CD4-positive, CD25-positive, alpha-beta regulatory T cell (primary cell): ENCODE data around the gene FTMT. TPM values are rescaled to one million over a fixed set of nuclear protein-coding genes. Genes with fewer than 3 reads are reported as not detected.

Experiments
- ATAC-seq, 2 donors: fragments of 150-1000 bp; cut with Tn5 transposase; one replicate each; pipeline ENCODE4 v1.10.0; 2021; ENCODE audit warnings: low read depth in 2 of 2, moderate number of reproducible peaks in 2 of 2, moderate library complexity in 1 of 2
- DNase-seq, 3 donors: peaks; one replicate each; pipeline versions ENCODE4 v3.0.0 to v3.0.0-alpha.2; 2012 to 2022; ENCODE audit warnings: mixed read lengths in 1 of 3
- H3K27ac ChIP-seq: one replicate; pipeline ENCODE4 v1.7.0; 2013; ENCODE audit warnings: mild to moderate bottlenecking, low read length; ENCODE audit not compliant: insufficient read depth, poor library complexity, severe bottlenecking
- H3K27me3 ChIP-seq: one replicate; pipeline ENCODE4 v1.7.0; 2013; ENCODE audit warnings: low read length; ENCODE audit not compliant: control insufficient read depth, insufficient read depth
- H3K36me3 ChIP-seq: one replicate; pipeline ENCODE4 v1.7.0; 2013; ENCODE audit warnings: mild to moderate bottlenecking, low read length, moderate library complexity; ENCODE audit not compliant: control insufficient read depth, insufficient read depth
- H3K4me1 ChIP-seq: 2 replicates; pipeline ENCODE4 v1.7.0; 2013; ENCODE audit warnings: mild to moderate bottlenecking, low read length; ENCODE audit not compliant: insufficient read depth, control insufficient read depth, poor library complexity, severe bottlenecking
- H3K4me3 ChIP-seq: one replicate; pipeline ENCODE4 v1.7.0; 2013; ENCODE audit warnings: low read depth, mild to moderate bottlenecking, low read length, moderate library complexity
- H3K9me3 ChIP-seq, 2 experiments: 1 replicate in 1 of 2; 2 replicates in 1 of 2; pipeline ENCODE4 v1.7.0; 2013; ENCODE audit warnings: low read length in 2 of 2, mild to moderate bottlenecking in 1 of 2, moderate library complexity in 1 of 2; ENCODE audit not compliant: control insufficient read depth in 2 of 2
- H3K27ac Mint-ChIP-seq, 3 donors: one replicate each; pipeline ENCODE4 v1.8.0; 2020 to 2022; ENCODE audit warnings: mild to moderate bottlenecking in 3 of 3, mixed read lengths in 3 of 3, moderate library complexity in 2 of 3
- H3K27me3 Mint-ChIP-seq: one replicate; pipeline ENCODE4 v1.8.0; 2022; ENCODE audit warnings: mild to moderate bottlenecking, mixed read lengths
- H3K36me3 Mint-ChIP-seq: one replicate; pipeline ENCODE4 v1.8.0; 2020; ENCODE audit warnings: mixed read lengths
- H3K4me1 Mint-ChIP-seq, 4 donors: one replicate each; pipeline ENCODE4 v1.8.0; 2020 to 2022; ENCODE audit warnings: mixed read lengths in 4 of 4, mild to moderate bottlenecking in 1 of 4
- H3K4me3 Mint-ChIP-seq, 4 donors: one replicate each; pipeline ENCODE4 v1.8.0; 2020 to 2022; ENCODE audit warnings: mild to moderate bottlenecking in 4 of 4, mixed read lengths in 4 of 4, moderate library complexity in 3 of 4
- H3K9me3 Mint-ChIP-seq, 7 donors: one replicate each; pipeline ENCODE4 v1.8.0; 2020 to 2022; ENCODE audit warnings: mixed read lengths in 7 of 7, mild to moderate bottlenecking in 3 of 7, moderate library complexity in 2 of 7
- polyA plus RNA-seq, 4 donors: library from polyadenylated mRNA; unstranded; fragments of 300-500 nt; fragmentation: Illumina TruSeq; gene quantifications; one replicate each; pipeline ENCODE4 v1.2.3, GENCODE V29; 2021
- total RNA-seq: library from RNA; stranded (reverse); gene quantifications from one replicate; pipeline ENCODE4 v1.2.3, GENCODE V29; 2022

FTMT gene
- total and polyA plus RNA-seq, 5 donors from 2014 or later = not detected

DNA sequence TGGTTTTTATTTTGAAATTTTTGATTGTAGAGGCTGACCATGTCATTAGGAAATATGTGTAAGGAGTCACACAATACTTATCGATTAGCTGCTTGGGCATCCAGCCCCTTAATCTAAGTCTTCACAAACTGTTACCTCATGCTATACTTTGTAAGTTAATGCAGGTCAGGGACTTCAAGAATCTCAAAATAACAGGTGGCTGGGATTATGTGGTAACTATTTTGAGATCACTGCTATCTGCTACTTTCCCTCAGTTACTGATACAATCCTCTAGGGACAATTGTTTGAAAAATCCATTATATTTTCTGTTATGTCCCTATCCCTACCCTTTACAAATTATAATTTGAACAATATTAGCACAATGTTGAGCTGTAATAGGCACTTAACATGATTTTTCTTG, 21.7 kb downstream of the FTMT start:
- Histone ChIP-seq H3K27me3 (no peaks in the 10 kb centered on the region), H3K4me1 (no peaks in the 10 kb centered on the region), H3K36me3 (no peaks in the 10 kb centered on the region), H3K27ac (no peak overlapping the region), H3K4me3 (no peak overlapping the region), H3K9me3 (no peaks in the 10 kb centered on the region)
- Mint-ChIP-seq H3K4me1 (no peaks in the 10 kb centered on the region), H3K9me3 (peaks cover 0 to 3% (median 0%) of the 10 kb centered on the region in 7 donors), H3K27me3 (no peaks in the 10 kb centered on the region), H3K36me3 (no peaks in the 10 kb centered on the region), H3K27ac (no peak overlapping the region), H3K4me3 (no peak overlapping the region)
- ATAC-seq = no peak
- DNase-seq = no peak

DNA sequence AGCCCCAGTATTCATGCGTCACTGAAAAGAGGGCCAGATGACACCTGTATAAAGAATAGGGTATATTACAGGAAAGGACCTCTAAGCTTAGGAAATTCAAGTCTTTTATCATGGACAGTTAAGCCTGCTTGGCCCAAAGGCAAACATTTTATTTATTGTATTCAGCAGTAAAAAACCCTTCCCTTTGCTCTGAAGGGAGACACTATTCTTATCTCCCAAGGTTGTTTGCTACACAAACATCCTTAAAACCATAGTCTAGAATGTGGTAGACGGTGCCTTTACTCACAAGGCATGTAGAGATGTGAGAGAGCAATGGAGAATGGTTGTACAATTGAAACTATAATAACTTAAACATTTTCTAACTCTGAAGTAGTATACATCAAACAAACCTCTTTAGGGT, 33.9 kb downstream of the FTMT start:
- Mint-ChIP-seq H3K27me3 (no peaks in the 10 kb centered on the region), H3K4me3 (no peak overlapping the region), H3K36me3 (no peaks in the 10 kb centered on the region), H3K4me1 (no peaks in the 10 kb centered on the region), H3K9me3 (peaks cover 0 to 4% (median 0%) of the 10 kb centered on the region in 7 donors), H3K27ac (no peak overlapping the region)
- no peak for DNase-seq
- Histone ChIP-seq H3K9me3 (no peaks in the 10 kb centered on the region), H3K27ac (no peak overlapping the region), H3K27me3 (no peaks in the 10 kb centered on the region), H3K4me3 (no peak overlapping the region), H3K36me3 (no peaks in the 10 kb centered on the region), H3K4me1 (no peaks in the 10 kb centered on the region)
- no peak for ATAC-seq

DNA sequence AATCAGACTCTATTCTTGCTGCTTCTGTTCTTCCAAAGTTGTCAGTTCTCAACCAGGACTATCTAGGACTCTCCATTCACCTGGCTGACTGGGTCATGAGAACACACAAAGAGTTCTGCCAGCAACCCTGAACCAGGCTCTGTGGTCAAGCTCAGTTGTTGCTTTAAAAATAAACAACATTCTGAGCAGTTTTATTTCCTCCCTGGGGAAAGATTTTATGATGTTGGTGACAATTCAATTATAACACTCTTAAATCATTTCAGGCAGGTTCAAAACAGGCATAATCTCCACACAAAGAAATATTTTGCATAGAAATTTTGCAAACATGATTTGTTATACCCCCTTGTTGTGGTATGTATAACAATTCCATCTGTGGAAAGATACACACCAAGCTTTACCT, 36.0 kb downstream of the FTMT start:
- H3K27me3 Mint-ChIP-seq = no peaks in the 10 kb centered on the region
- peaks cover 0 to 4% (median 0%) of the 10 kb centered on the region in 7 donors for H3K9me3 Mint-ChIP-seq
- H3K4me1 Mint-ChIP-seq = no peaks in the 10 kb centered on the region
- no peaks in the 10 kb centered on the region for H3K27me3 ChIP-seq
- DNase-seq (no peak), ATAC-seq (no peak)
- H3K36me3 Mint-ChIP-seq = no peaks in the 10 kb centered on the region
- no peaks in the 10 kb centered on the region for H3K4me1 ChIP-seq
- no peaks in the 10 kb centered on the region for H3K36me3 ChIP-seq
- no peak overlapping the region for H3K27ac ChIP-seq
- H3K4me3 ChIP-seq = no peak overlapping the region
- H3K27ac Mint-ChIP-seq = no peak overlapping the region
- H3K4me3 Mint-ChIP-seq = no peak overlapping the region
- no peaks in the 10 kb centered on the region for H3K9me3 ChIP-seq

DNA sequence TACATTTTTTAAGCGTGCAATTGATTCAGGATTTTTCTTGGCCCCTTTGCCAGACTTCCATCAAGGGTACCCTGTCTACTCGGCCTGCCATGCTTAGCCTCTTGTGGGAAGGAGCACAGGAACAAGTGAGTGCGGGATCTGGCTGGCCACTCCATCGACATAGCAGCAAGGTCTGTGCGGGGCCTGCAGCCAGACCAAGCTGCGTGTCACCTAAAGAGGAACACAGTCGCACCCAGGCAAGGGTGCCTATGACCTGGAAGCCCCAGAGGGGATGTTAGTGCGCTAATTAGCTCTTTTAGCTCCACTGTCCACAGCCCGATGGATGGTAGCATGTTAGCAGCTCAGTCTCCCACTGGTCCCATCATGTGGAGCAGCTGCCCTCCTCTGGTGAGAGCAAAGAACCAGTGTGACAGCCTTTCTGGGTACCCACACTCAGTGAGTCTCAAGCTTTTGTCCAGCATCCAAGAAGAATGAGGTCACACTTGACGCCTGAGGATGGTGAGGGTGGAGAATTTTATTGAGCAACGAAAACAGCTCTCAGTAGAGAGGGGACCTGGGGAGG, 38.7 kb downstream of the FTMT start:
- no peak overlapping the region for H3K27ac ChIP-seq
- H3K36me3 ChIP-seq = no peaks in the 10 kb centered on the region
- no peaks in the 10 kb centered on the region for H3K27me3 ChIP-seq
- ATAC-seq = no peak
- no peak overlapping the region for H3K4me3 Mint-ChIP-seq
- H3K27me3 Mint-ChIP-seq = no peaks in the 10 kb centered on the region
- no peak overlapping the region for H3K27ac Mint-ChIP-seq
- H3K4me1 ChIP-seq = no peaks in the 10 kb centered on the region
- peaks cover 0 to 7% (median 2%) of the 10 kb centered on the region in 7 donors for H3K9me3 Mint-ChIP-seq
- no peaks in the 10 kb centered on the region for H3K36me3 Mint-ChIP-seq
- H3K4me3 ChIP-seq = no peak overlapping the region
- no peak for DNase-seq
- H3K9me3 ChIP-seq = no peaks in the 10 kb centered on the region
- no peaks in the 10 kb centered on the region for H3K4me1 Mint-ChIP-seq

DNA sequence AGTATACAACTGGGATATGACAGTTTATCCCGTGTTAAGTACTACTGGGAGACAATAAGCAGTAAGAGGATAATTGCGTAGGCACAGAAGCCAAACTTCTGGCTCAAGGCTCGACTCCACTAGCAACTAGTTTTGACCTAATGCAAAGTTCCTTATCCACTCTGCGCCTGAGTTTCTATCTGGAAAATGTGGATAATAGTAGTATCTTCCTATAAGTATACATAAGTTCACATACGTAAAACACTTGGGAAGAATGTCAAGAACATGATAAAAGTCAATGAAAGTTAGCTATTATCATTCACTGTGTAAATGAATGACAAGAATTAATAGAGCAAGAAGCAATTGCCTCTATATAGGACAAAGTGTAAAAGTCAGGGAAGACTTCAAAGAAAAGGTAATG, 45.7 kb downstream of the FTMT start:
- Mint-ChIP-seq H3K9me3 (peaks cover 0 to 7% (median 1%) of the 10 kb centered on the region in 7 donors), H3K4me1 (no peaks in the 10 kb centered on the region), H3K36me3 (no peaks in the 10 kb centered on the region), H3K27ac (no peak overlapping the region), H3K27me3 (no peaks in the 10 kb centered on the region), H3K4me3 (no peak overlapping the region)
- H3K4me3 ChIP-seq = no peak overlapping the region
- no peaks in the 10 kb centered on the region for H3K9me3 ChIP-seq
- H3K27ac ChIP-seq = no peak overlapping the region
- ATAC-seq (no peak), DNase-seq (no peak)
- no peaks in the 10 kb centered on the region for H3K4me1 ChIP-seq
- no peaks in the 10 kb centered on the region for H3K27me3 ChIP-seq
- no peaks in the 10 kb centered on the region for H3K36me3 ChIP-seq

DNA sequence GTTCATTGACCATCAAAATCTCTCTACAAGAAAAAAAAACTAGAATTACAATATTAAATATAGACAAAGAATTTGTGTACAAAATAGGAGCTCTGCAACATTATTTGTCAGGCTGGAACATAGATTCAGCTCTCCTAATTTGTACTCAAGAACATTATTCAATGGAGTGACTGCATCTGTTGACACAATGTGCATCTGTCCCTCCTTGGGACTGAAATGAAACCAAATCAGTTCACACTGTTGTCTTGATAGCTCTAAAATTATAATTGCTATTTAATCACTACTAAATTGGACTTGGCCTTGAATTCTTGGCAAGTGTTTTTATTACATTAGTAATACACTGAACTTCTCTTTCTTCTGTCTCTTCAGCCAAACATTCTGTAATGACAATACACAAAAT, 47.7 kb downstream of the FTMT start:
- no peak for DNase-seq
- H3K9me3 Mint-ChIP-seq = peaks cover 0 to 2% (median 0%) of the 10 kb centered on the region in 7 donors
- no peak for ATAC-seq
- no peaks in the 10 kb centered on the region for H3K27me3 ChIP-seq
- no peaks in the 10 kb centered on the region for H3K27me3 Mint-ChIP-seq
- no peaks in the 10 kb centered on the region for H3K4me1 ChIP-seq
- H3K27ac ChIP-seq = no peak overlapping the region
- H3K27ac Mint-ChIP-seq = no peak overlapping the region
- no peak overlapping the region for H3K4me3 ChIP-seq
- H3K36me3 Mint-ChIP-seq = no peaks in the 10 kb centered on the region
- H3K4me3 Mint-ChIP-seq = no peak overlapping the region
- H3K36me3 ChIP-seq = no peaks in the 10 kb centered on the region
- no peaks in the 10 kb centered on the region for H3K4me1 Mint-ChIP-seq
- H3K9me3 ChIP-seq = no peaks in the 10 kb centered on the region

Other genes with a start within 250 kb of the FTMT start
- gene SRFBP1, start 110.1 kb downstream of the FTMT start, total RNA-seq = 7.7 TPM
- gene SRFBP1, start 110.1 kb downstream of the FTMT start, polyA plus RNA-seq = 10 to 100 TPM in 2 of 4 donors, 1 to 10 TPM in 2; 6.9 to 11.0 (median 9.8) TPM
- gene LOX, start 226.4 kb downstream of the FTMT start, total RNA-seq = 0.25 TPM
- gene LOX, start 226.4 kb downstream of the FTMT start, polyA plus RNA-seq = under 1 TPM in 2 of 4 donors, not detected in 2; 0.02 TPM